Kasumi-1 (cell line): ENCODE data around the gene RIPOR2.
A peak's percentile ranks its signal among the peaks of the same experiment; 100 is the strongest.

Experiments
- DNase-seq, 2 experiments: peaks; one replicate each; lab custom pipeline; 2025; lab: John Stamatoyannopoulos, UW

RIPOR2 gene, protein sequence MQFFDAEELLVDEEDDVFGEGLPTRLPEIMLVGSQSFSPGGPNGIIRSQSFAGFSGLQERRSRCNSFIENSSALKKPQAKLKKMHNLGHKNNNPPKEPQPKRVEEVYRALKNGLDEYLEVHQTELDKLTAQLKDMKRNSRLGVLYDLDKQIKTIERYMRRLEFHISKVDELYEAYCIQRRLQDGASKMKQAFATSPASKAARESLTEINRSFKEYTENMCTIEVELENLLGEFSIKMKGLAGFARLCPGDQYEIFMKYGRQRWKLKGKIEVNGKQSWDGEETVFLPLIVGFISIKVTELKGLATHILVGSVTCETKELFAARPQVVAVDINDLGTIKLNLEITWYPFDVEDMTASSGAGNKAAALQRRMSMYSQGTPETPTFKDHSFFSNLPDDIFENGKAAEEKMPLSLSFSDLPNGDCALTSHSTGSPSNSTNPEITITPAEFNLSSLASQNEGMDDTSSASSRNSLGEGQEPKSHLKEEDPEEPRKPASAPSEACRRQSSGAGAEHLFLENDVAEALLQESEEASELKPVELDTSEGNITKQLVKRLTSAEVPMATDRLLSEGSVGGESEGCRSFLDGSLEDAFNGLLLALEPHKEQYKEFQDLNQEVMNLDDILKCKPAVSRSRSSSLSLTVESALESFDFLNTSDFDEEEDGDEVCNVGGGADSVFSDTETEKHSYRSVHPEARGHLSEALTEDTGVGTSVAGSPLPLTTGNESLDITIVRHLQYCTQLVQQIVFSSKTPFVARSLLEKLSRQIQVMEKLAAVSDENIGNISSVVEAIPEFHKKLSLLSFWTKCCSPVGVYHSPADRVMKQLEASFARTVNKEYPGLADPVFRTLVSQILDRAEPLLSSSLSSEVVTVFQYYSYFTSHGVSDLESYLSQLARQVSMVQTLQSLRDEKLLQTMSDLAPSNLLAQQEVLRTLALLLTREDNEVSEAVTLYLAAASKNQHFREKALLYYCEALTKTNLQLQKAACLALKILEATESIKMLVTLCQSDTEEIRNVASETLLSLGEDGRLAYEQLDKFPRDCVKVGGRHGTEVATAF

DNA sequence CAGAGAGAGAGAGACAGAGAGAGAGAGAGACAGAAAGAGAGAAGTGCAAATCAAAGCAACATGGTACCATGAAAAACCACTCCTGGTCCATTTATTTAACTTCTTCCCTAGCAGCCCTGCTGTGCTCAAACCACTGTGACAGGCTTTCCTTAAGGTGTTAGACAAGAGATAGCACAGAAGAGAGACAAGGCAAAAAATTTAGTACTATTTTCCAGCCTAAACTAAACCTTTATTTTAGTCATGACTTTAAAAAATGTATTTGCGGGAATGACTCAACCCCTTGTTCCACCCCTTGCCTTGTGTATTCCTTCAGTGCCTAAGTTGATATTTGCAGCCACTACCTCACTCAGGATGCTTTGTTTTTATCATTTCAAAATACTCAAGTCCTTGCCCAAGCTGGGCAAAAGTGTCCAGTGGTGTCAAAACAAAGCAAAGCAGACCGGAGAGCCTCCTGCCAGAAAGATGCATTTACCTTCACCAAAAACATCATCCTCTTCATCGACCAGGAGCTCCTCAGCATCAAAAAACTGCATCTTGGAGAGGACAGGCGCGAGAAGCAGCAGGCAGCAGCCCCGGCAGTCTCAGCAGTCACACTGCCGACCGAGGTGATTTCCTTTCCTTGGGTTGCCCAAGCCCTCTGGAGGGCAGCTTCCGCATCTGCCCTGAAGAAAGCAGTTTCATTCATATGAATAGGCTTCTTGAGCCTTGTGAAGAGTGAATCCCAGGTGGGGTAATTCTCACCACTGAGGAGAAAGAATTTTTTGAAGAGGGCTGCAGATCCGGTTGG is at the start of gene RIPOR2:
TSS of gene RIPOR2 (minus strand) at position 595 of the 787 bp plus-strand sequence. CDS start at position 533, 62 bp downstream.
- DNase-seq, result peak; percentile 7 to 31

DNA sequence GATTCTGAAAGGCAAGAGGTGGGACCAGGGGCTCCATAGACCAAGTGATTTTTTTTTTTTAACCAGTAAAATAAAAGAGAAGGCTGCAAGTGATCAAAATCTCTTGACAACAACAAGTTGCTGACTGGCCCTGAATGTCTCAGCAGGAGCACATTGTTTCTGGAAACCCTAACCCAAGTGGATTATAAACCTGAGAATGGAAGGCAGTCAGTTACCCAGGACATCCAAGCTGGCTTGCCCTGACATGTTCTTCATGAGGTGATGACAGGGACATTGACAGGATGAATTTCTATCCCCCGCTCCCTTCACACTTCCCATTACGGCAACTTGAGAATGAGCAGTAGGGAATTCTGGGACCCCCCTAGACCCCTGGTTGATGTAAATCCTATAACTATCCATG is 49.6 kb upstream of the RIPOR2 start:
- no peak for DNase-seq

DNA sequence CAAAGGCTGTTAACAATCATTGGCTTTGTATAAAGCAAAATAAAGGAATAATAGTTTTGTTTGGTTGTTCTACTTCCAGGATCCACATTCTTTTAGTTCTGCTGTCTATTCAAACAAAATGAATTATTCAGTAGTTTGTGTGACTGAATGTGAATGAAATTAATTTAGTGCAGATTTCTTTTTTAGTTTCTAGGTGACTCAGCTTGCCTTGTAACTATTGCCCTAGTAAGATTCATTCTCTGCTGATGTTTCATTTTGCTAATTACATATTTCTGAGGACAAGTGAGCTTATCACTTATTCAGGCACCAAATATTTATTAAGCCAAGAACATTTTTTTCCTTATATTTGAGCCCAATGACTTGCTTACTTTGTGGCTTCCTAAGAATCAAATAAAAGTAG is 46.5 kb upstream of the RIPOR2 start:
- DNase-seq, result no peak

DNA sequence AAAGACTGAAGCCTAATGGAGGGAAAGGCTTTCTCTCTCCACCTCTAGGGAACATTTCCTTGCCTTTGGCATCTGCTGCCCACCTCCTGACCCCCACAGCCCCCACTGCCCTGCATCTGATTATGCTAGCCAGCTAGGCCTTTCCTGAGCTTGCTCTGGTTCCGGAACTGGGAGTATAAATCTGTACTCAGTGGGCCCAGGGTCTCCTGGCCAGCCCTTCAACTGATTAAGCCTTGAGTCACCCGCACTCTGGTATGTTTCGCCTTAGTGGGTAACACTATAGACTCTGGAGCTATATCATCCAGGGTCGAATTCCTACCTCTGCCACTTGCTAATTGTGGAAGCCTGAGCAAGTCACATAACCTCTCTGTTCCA is 45.6 kb upstream of the RIPOR2 start:
- no peak for DNase-seq

DNA sequence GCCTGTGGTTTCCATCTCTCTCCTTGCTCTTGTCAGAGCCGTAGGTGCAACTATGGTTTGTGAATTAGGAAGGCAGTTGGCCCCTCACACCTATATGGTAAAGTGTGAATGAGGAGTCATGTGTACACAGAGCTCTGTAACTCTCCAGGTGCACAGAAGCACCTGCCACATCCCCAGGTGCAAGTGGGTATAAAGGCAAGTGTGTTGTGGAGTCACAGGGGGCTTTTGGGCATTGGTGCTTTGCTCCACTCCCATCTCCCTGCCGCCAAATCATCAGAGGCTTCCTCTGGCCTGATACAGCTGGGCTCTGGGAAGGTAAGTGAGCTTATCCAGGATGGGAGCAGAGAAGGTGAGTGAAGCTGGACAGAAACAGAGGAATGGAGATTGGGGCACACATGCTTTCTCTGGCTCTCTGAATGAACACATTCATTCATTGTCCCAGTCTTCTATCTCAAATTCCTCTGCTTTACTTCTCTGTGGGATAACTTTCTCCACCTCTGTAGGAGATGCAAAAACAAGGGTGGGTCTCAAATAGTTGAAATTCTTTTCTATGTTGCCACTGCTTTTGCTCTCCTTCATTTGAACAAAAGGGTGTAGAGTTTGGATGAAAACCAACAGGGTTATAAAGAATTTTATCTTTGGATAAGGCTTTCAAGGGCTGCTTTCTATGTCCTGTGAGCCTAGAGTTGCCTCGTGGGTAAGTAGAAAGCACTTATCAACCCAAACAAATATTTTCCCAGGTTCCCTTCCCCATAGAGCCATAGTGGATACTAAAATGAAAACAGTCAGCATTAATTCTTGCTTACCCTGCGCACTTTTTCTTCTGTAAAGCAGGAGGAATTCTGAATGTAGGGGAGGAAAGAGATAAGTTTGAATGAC is 45.0 kb upstream of the RIPOR2 start:
- no peak for DNase-seq

DNA sequence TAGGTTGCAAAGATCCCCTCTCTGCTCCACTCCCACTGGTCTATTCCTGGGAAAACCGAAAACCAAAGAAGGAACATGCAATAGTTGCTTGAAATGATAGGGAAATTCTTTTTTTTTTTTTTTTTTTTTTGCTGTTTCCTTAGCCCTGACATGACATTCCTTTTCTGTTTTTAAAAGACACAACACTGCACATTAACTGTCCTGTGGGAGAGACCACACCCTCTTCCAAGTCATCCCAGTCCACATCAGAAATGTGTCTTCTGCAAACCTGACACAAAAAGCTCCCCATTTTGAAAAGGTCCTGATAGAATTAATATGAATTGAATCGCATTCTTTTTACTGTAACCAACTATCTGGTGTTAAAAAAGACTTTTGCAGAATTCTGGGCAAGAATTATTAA is 43.4 kb upstream of the RIPOR2 start:
- DNase-seq, result no peak

DNA sequence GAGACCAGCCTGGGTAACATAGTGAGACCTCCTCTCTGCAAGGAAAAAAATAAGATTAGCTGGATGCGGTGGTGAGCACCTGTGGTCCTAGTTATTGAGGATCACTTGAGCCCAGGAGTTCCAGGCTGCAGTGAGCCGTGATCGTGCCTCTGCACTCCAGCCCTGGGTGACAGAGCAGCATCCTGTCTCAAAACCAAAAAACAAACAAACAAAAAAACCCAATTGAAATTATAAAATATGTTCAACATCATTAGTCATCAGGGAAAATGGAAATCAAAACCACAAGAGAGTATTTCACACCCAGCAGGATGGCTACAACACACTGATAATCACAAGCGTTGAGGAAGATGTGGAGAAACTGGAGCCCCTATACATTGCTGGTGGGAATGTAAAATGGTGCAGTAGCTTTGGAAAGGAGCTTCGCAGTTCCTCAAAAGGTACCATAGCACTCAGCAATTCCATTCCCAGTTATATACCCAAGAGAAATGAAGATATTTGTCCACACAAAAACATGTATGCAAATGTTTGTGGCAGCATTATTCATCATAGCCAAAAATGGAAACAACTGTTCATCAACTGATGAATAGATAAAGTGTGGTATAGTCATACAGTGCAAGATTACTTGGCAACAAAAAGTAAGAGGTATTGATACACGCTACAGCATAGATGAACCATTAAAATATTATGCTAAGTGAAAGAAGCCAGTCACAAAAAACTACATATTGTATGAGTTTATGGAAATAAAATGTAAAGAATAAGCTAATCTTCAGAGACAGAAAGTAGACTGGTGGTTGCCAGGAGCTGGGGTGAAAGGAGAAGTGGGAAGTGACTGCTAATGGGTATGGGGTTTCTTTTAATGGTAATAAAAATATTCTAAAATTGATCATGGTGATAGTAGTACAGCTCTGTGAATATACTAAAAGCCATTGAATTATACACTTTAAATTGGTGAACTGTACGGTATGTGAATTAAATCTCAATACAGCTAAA is 38.7 kb upstream of the RIPOR2 start:
- peak in 1 of 2 experiments; percentile 10 for DNase-seq

DNA sequence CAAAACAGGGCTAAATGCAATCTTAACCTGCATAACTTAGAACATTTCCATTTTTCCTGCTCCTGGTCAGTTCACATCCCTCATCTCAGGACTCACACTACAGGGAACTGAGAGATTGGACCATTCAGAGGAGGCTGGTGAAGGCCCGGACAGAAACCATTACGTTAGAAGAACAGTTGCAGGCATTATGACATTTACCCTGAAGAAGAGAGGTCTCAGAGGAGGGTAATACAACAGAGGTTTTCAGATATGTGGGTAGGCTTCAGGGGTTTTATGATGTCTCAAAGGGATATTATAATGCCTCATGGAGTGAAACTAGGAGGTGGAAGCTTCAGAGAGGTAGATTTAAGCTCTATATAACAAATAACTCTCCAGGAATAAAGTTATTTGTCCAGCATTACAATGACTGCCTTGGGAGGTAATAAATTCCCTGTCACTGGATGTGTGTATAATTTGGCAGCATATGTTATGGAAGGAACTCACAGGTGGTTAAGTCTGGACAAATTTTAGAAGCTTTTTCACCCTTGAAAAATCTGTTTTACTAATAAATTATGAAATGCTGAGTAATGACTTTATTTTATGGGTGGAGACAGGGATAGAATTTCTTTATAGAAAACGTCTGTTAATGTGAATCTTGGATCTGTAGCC is 36.7 kb upstream of the RIPOR2 start:
- DNase-seq, result no peak

DNA sequence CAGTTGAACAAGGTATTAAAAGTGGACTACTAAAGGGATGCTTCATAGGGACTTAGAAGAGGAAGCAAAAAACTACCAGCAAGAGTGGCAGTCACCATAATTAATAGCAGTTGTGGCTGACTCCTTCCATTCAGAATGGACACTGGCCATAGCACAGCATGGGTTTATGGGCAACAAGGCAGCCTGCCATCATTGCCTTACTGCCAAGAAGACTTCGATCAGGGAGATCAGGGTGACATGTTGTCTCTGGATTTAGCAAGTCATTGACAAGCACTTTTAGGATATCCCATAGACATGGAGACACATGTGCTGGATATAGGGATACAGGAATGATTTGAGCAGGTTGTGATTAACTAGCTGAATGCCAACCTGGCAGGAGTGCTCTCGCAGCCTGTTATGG is 35.3 kb upstream of the RIPOR2 start:
- DNase-seq, result no peak

DNA sequence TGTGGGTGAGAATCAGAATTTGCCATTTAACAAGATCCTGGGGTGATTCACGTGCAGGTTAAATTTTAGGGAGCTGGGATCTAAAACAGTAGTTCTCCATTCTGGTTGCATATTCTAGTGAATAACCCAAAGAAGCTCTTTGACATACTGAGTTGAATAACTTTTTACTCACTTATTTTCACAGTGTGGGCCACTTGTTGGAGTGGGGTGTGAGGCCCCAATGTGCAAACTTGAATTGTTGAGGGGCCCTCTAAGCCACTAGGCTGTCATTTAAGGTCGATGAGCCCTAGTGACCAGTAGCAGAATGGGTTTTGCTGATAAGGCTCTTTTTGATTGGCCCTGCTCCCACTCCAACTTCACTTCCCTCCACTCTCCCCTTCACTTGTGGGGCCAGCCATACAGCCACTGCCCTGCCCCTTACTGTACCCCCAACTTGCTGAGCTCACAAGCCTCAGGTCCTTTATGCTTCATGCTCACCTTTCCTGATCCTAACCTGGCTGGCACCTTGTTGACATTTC is 33.6 kb upstream of the RIPOR2 start:
- no peak for DNase-seq

DNA sequence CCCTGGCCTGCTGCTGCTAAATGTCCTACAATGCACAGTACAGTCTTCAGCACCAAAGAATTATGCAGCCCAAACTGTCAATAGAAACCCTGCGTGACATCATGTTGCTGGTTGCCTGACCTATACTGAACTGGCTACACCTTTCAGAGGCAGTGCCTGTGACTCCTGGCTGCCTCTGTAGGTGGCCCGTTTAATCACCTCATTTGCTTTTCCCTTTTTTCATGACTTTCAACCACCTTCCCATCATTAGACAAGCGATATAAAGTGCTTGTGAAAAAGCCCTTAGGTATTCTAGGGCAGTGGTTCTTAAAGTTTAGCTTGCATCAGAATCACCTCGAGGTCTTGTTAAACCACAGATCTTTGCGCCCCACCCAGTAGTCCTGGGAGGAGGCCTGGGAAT is 33.0 kb upstream of the RIPOR2 start:
- no peak for DNase-seq

DNA sequence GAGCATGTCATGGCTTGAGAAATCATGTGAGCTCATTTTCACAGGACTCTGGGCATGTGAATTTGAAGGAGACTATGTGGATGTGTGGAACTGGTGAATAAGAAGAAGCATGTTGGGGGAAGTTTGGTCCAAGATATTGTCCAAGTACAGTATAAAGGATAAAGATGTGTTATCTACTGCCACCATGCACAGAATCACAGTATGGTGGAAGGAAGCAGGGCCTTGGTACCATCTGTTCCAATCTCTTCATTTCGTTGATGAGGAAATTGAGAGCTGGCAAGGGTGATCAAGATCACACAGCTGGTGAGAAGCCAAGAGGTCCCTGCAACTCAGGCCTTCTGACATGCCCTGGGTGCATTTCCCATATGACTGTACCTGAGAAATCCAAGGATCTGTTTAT is 31.5 kb upstream of the RIPOR2 start:
- no peak for DNase-seq

DNA sequence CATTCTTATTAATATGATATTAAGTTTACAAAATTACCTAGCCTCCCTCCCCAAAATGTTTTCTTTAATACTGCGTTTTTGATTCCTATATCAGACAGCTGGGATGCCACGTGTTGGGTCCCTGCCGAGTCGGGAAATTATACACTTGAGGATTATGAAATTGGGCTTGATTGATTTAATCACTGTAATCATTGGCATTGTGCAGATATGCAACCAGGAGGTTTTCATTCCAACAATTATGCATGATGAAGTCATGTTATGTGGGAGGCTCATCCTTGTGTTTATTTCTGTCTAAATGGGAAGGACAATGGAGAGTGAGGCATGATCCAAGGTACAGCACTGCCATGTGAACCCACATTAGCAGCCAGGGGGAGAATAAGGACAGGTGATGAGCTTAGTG is 30.6 kb upstream of the RIPOR2 start:
- DNase-seq, result no peak

DNA sequence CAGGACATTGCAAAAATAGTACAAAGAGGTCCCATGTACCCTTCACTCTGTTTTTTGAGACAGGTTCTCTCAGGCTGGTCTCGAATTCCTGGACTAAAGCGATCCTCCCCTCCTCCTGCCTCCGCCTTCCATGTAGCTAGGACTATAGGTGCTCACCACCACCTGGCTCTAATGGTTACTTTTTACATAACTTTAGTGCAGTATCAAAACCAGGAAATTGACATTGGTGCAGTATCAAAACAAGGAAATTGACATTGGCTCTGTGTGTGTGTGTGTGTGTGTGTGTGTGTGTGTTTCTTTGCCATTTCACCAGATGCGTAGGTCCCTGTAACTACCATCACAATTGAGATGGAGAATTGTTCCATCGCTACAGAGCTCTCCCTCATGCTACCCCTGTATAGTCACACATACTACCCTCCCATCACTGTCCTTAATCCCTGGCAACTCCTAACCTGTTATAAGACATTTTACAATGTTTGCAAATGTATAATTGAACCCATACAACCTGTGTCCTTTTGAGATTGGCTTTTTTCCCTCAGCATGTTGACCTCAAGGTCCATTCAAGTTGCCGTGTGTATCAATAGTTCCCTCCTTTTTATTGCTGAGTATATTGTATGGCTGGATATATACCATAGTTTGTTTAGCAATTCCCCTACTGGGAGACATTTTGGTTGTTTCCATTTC is 28.3 kb upstream of the RIPOR2 start:
- DNase-seq, result no peak

DNA sequence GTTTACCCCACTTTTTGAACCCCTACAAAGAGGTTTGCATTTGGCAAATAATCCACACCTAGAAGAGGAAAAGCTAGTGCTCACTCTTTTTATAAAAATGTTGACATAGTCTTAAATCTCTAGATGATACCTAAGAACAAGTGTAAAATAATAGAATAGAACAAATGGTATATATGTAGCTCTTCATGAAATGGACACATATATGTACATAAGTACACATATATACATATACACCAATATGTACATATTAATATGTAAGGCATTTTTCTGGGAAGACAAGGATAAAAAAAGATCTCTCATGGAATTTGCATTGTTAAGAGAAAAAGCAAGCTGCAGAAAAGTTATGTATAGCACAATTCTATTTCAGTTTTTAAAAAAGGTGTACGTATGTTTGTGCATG is 27.6 kb upstream of the RIPOR2 start:
- DNase-seq, result no peak

DNA sequence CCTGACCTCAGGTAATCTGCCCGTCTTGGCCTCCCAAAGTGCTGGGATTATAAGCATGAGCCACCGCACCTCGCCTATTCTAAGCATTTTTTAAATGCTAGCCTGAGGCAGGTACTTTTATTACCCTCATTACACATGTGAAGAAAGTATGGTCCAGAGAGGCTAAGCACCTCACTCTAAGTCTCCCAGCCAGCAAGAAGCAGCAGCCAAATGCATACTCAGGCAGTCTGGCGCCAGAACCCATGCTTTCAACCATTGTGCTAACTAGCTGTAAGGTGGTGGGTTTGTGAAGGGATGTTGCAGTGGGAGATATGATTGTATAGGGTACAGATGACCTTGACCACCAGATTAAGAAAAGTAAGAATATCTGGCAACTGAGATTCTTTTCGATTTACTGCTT is 26.1 kb upstream of the RIPOR2 start:
- no peak for DNase-seq

DNA sequence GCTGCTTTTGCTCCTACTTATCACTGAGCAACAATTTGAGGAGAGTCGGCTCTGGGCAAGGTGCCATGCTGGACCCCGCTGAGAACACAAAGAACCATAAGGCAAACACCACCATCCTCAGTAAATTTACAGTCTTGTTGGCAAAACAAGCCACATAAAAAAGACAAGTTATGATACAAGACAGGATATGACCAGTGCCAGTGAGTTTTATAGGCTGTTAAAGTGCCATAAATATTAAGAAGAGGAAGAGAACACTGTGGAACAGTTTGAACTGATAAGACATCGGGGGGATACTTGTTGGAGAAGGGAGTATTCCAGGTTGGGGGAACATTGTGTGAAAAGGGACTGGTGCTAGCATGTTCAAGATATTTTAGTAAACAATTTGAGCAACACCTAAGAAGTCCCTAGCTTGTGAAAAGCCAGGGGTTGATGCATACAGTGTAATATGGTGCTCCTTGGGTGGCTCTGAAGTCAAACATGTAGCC is 25.3 kb upstream of the RIPOR2 start:
- DNase-seq, result no peak

DNA sequence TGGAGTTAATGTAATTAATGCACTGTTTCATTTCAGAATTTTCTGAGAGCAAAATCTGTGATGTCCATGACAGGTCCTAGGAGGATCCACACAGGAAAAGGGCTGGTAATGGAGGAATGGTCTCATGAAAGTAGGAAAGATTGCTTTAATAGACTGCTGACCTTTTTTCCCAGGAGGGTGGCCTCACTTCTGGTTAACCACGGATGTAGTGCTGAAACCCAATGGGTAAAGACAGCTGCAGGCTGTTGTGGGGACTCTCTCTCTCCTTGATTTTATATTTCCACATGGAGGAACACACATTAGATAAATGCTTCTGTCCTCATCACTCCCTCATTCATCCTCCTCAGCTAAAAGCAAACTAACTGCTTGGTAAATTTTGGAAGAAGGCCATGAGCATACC is 23.6 kb upstream of the RIPOR2 start:
- DNase-seq, result no peak
